Gastroesophageal sphincter (tissue), 4 donors: ENCODE data around the gene DYSF. TPM values are rescaled to one million over a fixed set of nuclear protein-coding genes. Genes with fewer than 3 reads are reported as not detected.
A peak's percentile ranks its signal among the peaks of the same experiment; 100 is the strongest.

Experiments
- ATAC-seq: fragments of 150-250 bp; one replicate; pipeline ENCODE4 v1.9.1; 2016; ENCODE audit warnings: mild to moderate bottlenecking, moderate library complexity
- H3K27ac ChIP-seq, 4 donors: fragments of 200-600 bp; sonication (generic) in 3 of 4; 1 replicate in 3 of 4; 2 replicates in 1 of 4; pipeline ENCODE4 v1.5.1; 2016 to 2019
- H3K27me3 ChIP-seq: fragments of 200-600 bp; sonication (generic); one replicate; pipeline ENCODE4 v1.5.1; 2019
- H3K36me3 ChIP-seq, 2 donors: fragments of 200-600 bp; sonication (generic); one replicate each; pipeline ENCODE4 v1.5.1; 2019; ENCODE audit warnings: control low read depth in 1 of 2
- H3K4me1 ChIP-seq, 3 donors: fragments of 200-600 bp; sonication (generic); 1 replicate in 2 of 3; 2 replicates in 1 of 3; pipeline ENCODE4 v1.5.1; 2016 to 2019; ENCODE audit warnings: control low read depth in 2 of 3
- H3K4me3 ChIP-seq, 2 donors: fragments of 200-600 bp; sonication (generic); one replicate each; pipeline ENCODE4 v1.5.1; 2019; ENCODE audit warnings: mild to moderate bottlenecking in 1 of 2, moderate library complexity in 1 of 2
- H3K9me3 ChIP-seq, 3 donors: fragments of 200-600 bp; sonication (generic); one replicate each; pipeline ENCODE4 v1.5.1; 2017 to 2019; ENCODE audit warnings: control low read depth in 2 of 3
- CTCF ChIP-seq, 4 experiments: fragments of 200-600 bp in 2 of 4; fragments of 450-650 bp in 2 of 4; sonication (generic) in 1 of 4; IDR thresholded peaks; one replicate each; pipeline ENCODE4 v1.5.1; 2017 to 2019; ENCODE audit warnings: antibody characterized with exemption in 4 of 4, mild to moderate bottlenecking in 2 of 4, moderate library complexity in 2 of 4
- EP300 ChIP-seq: sonication (generic); formaldehyde crosslinking; IDR thresholded peaks from one replicate; pipeline ENCODE4 v1.6.1; 2017; ENCODE audit warnings: antibody characterized with exemption, mild to moderate bottlenecking
- POLR2A ChIP-seq, 2 donors: fragments of 450-650 bp; IDR thresholded peaks; one replicate each; pipeline ENCODE4 v1.6.1; 2017; ENCODE audit warnings: antibody characterized with exemption in 2 of 2, mild to moderate bottlenecking in 2 of 2, moderate library complexity in 1 of 2
- POLR2AphosphoS5 ChIP-seq: sonication (generic); formaldehyde crosslinking; IDR thresholded peaks from one replicate; pipeline ENCODE4 v1.6.1; 2017; ENCODE audit warnings: antibody characterized with exemption
- WGBS, 2 donors: methylation state at CpG; one replicate each; pipeline ENCODE4 v1.1.5; 2018; ENCODE audit warnings: low coverage in 1 of 2; 5-methylcytosine and 5-hydroxymethylcytosine counted together
- total RNA-seq, 4 donors: library from RNA; depleted of rRNA; stranded (reverse); fragments of >200 nt; gene quantifications; one replicate each; pipeline ENCODE4 v1.1.0, GENCODE V29; 2016

Gene DYSF
- total RNA-seq, 4 donors from 2014 or later = 11.0 to 50.1 (median 17.4) TPM

GRCh38 chr2:71474744-71475397 is 21.5 kb downstream of the DYSF start:
- no peaks in the 10 kb centered on the region for H3K27me3 ChIP-seq
- H3K4me3 ChIP-seq = no peak overlapping the region
- TF ChIP-seq CTCF (IDR thresholded peaks at IDR 0.05) (no peak), EP300 (no peak), POLR2AphosphoS5 (no peak), POLR2A (IDR thresholded peaks at IDR 0.05) (no peak)
- H3K4me1 ChIP-seq = peaks cover 0 to 1% (median 0%) of the 10 kb centered on the region in 3 donors
- H3K9me3 ChIP-seq = no peaks in the 10 kb centered on the region
- peaks cover 0 to 3% of the 10 kb centered on the region in 2 donors for H3K36me3 ChIP-seq
- peak; percentile 25 for ATAC-seq
- peak overlapping the region in 2 of 4 donors; percentile 14 to 16 for H3K27ac ChIP-seq
- WGBS, 2 donors = 87 to 94% methylated on average over 3 to 10 of the region's 10 CpGs

GRCh38 chr2:71476495-71476894 is 23.1 kb downstream of the DYSF start:
- H3K4me3 ChIP-seq = no peak overlapping the region
- H3K9me3 ChIP-seq = no peaks in the 10 kb centered on the region
- TF ChIP-seq POLR2A (IDR thresholded peaks at IDR 0.05) (no peak), POLR2AphosphoS5 (no peak), EP300 (no peak), CTCF (IDR thresholded peaks at IDR 0.05) (no peak)
- H3K27ac ChIP-seq = no peak overlapping the region
- ATAC-seq = no peak
- H3K4me1 ChIP-seq = no peaks in the 10 kb centered on the region
- WGBS, 2 donors = 55 to 67% methylated on average over 1 of the region's 1 CpG
- H3K27me3 ChIP-seq = no peaks in the 10 kb centered on the region
- peaks cover 0 to 3% of the 10 kb centered on the region in 2 donors for H3K36me3 ChIP-seq

GRCh38 chr2:71477231-71477691 is 23.9 kb downstream of the DYSF start:
- Histone ChIP-seq H3K4me1 (no peaks in the 10 kb centered on the region), H3K36me3 (peaks cover 0 to 10% of the 10 kb centered on the region in 2 donors), H3K4me3 (no peak overlapping the region), H3K27ac (no peak overlapping the region), H3K9me3 (no peaks in the 10 kb centered on the region), H3K27me3 (no peaks in the 10 kb centered on the region)
- no peak for ATAC-seq
- TF ChIP-seq POLR2A (IDR thresholded peaks at IDR 0.05) = no peak
- TF ChIP-seq CTCF (IDR thresholded peaks at IDR 0.05) = no peak
- WGBS, 2 donors = 77 to 86% methylated on average over 5 to 6 of the region's 6 CpGs

GRCh38 chr2:71478806-71479205 is 25.4 kb downstream of the DYSF start:
- H3K36me3 ChIP-seq = peaks cover 0 to 21% of the 10 kb centered on the region in 2 donors
- H3K4me3 ChIP-seq = no peak overlapping the region
- no peaks in the 10 kb centered on the region for H3K9me3 ChIP-seq
- TF ChIP-seq CTCF (IDR thresholded peaks at IDR 0.05) (no peak), POLR2A (IDR thresholded peaks at IDR 0.05) (no peak), POLR2AphosphoS5 (no peak), EP300 (no peak)
- 39 to 70% methylated on average over 2 of the region's 6 CpGs for whole genome bisulfite sequencing, 2 donors
- no peak overlapping the region for H3K27ac ChIP-seq
- no peaks in the 10 kb centered on the region for H3K27me3 ChIP-seq
- H3K4me1 ChIP-seq = no peaks in the 10 kb centered on the region
- no peak for ATAC-seq

- Histone ChIP-seq H3K9me3 (no peaks in the 10 kb centered on the region), H3K4me1 (no peaks in the 10 kb centered on the region), H3K27me3 (no peaks in the 10 kb centered on the region), H3K27ac (no peak overlapping the region), H3K36me3 (peaks cover 0 to 22% of the 10 kb centered on the region in 2 donors), H3K4me3 (no peak overlapping the region)
- no peak for ATAC-seq
- TF ChIP-seq POLR2AphosphoS5 = no peak
- TF ChIP-seq CTCF (IDR thresholded peaks at IDR 0.05) = no peak
- no peak for TF ChIP-seq POLR2A (IDR thresholded peaks at IDR 0.05)
- no peak for TF ChIP-seq EP300
- 90 to 100% methylated on average over 1 to 2 of the region's 5 CpGs for WGBS, 2 donors
These were observed 25.9 kb downstream of the DYSF start for GRCh38 chr2:71479261-71479660.
